ENCODE data around the gene HIVEP3.

- no peak for TF ChIP-seq CTCF (IDR thresholded peaks at IDR 0.05)
- no peak for TF ChIP-seq POLR2A (IDR thresholded peaks at IDR 0.05)
Observed at GRCh38 chr1:41963636-41964035, 44.9 kb upstream of the HIVEP3 start.
